ENCODE data around the gene KNOP1.
"Not testable (repeated sequence)": the region's sequence is repeated elsewhere in the genome, so short reads cannot be mapped to it uniquely, and the experiment has no call there.

Gene KNOP1

DNA sequence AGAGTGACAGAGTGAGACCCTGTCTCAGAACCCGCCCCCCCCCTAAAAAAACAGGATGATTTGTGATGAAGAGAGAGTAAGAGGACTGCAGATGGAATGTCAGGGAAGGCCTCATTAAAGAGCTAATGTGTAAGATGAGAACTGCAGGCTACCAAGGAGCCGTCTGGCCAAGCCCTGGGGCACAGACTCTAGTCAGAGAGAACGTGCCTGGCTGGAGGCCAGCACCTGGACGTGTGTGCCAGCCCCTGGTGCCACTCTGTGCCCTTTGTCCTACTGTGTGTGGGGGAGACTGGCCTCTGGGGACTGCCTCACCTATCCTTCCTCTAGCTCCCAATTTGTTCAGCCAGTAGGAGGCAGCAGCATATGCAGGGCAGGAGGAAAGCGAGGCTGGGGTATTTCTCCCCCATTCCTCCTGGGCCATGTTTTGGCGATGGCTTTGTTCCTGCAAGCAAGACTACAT, 37.1 kb downstream of the KNOP1 start:
- DNase-seq, result no peak

DNA sequence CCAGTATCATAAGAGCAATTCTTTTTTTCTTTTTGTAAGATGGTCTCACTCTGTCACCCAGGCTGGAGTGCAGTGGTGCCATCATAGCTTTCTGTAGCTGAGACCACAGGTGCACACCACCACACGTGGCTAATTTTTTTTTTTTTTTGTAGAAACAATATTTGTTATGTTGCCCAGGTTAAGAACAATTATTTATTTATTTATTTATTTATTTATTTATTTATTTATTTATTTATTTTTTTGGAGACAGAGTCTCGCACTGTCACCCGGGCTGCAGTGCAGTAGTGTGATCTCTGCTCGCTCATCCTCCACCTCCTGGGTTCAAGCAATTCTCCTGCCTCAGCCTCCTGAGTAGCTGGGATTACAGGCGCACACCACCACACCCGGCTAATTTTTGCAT, 38.7 kb downstream of the KNOP1 start:
- DNase-seq, result not testable (repeated sequence)

DNA sequence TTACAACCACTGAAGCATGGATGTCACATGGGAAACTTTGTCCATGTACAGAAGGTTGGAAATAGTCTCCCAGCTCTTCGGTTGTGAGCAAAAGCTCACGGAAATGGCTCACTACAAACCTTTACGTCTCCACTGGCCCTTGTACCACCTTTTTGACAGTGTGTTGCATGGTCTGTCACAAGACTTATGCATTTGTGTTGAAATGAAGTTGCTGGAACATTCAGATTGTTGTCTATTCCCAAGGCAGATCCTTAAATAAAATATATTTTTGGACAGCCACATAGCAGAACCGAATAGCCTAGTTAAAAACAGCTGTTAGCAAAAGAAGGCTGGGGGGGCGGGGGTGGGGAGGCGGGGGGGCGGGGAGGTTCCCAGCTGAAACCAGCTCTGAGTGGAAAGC, 39.2 kb downstream of the KNOP1 start:
- DNase-seq, result no peak

DNA sequence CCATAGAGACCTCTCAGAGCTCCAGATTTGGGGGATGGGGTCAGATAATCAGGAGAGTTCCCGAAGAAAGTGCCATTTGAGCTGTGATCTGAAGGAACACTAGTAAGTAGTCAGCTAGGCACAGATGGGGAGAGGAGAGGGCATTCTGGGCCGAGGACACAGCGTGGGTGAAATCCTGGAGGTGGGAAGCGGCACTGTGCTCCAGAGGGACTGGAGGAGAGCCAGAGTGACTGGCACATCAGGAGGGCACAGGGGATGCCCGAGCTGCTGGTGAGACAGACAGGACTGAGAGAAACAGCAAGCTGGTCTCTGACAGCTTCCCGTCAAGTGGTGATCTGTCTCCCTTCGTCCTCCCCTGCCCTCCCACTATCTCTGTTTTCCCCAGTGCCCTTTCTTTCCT, 40.6 kb downstream of the KNOP1 start:
- DNase-seq, result no peak

DNA sequence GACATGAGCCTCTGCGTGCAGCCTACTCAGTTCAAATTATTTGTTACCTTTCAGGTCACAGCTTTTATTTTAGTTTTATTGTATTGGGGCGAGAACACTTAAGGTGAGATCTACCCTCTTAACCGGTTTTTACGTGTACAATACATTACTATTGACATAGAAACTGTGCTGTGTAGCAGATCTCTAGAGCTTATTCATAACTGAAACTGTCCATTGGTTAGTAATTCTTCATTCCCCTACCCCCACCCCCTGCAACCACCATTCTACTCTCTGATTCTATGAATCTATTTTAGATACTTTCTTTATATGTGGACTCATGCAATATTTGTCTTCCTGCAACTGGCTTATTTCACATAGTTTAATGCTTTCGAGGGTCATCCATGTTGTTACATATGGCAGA, 43.5 kb downstream of the KNOP1 start:
- no peak for DNase-seq

DNA sequence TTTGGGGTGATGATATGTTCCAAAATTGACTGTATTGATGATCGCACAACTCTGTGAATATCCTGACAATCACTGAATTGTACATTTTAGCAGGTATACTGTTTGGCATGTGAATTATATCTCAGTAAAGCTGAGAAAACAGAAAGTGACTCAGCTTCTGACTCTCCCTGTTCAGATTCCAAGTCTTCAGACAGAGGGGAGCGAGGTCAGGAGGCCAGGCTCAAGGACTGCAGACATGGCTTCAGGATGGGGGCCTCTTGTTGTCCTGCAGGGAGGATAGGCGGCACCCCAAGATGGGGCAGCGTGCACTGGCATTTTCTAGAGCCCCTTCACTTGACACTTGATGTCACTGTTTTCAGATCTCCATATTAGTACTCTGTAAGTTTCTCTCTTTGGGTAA, 45.6 kb downstream of the KNOP1 start:
- no peak for DNase-seq

DNA sequence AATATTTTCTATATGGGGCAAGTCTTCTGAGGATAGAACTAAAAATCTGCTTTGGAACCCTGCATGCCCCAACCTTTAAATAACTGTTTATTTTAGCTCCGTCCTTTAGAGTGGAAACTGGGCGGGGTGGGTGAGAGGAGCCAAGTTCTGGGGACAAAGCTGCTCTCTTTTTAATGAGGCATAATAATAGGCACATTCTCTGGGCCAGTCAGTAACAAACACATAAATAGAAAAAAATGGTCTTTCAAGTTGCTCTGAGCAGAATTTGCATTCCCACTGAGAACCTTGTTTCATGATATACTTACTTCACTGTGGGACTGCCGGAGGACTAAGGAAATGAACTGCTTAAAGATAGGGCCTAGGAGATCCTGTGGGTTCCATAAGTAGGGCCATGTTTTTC, 51.5 kb downstream of the KNOP1 start:
- DNase-seq, result no peak

DNA sequence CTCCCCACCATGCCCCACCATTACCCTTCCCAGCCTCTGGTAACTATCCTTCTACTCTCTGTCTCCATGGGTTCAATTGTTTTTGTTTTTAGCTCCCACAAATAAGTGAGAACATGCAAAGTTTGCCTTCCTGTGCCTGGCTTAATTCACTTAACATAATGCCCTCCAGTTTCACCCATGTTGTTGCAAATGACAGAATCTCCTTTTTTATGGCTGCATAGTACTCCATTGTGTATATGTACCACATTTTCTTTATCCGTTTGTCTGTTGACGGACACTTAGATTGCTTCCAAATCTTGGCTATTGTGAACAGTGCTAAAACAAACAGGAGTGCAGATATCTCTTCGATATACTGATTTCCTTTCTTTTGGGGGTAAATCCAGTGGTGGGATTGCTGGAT, 52.7 kb downstream of the KNOP1 start:
- DNase-seq, result not testable (repeated sequence)

DNA sequence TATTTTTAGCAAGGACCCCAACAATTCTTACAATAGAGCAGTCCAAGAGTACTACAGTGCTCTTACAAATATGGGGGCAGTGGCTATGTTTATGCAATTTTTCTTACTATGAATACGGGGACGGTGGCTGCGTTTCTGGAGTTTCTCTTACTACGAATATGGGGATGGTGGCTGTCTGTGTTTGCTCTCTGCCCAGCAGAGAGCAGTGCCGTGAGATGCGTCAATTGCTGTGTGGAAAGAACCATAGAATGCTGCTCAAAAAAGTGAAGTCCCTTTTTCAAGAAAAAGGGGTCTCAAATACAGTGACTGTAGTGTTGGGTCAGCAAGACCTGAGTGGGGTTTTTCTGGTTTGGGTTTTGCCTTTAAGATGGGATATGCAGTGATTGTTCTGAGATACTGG, 53.9 kb downstream of the KNOP1 start:
- DNase-seq, result no peak

DNA sequence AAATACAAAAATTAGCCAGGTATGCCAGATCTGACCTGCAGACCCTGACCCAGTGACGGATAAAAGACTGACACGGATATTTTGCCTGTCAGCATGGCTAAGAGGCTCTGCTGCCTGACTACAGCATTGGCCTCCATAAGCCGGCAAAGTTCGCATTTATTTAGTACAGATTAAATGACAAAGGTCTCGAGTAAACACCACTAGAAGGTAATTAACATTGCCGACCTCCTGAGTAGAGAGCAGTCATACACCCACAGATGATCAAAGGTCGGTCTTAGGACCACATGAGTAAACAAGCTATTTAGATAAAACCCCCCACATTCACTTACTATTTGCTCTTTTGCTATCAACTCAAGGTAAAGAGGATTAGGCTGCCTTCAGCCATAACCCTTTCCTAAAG, 55.7 kb downstream of the KNOP1 start:
- no peak for DNase-seq

DNA sequence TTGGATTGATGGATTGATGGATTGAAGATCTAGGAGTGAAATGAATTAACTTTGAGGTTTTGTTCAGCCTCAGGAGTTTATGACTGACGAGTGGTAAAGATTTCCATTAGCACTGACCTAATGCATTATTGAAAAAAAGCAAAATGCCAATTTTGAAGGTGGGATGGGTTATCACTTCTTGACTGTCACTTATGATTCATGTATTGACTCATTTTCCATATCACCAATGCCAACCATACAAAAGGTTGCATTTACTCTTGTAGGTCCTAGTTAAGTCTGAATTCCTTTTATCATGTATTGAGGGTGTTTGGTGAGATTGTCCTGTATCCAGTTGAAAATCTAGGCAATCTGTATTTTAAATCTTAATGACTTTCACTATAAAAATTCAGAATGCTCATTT, 57.6 kb downstream of the KNOP1 start:
- no peak for DNase-seq

DNA sequence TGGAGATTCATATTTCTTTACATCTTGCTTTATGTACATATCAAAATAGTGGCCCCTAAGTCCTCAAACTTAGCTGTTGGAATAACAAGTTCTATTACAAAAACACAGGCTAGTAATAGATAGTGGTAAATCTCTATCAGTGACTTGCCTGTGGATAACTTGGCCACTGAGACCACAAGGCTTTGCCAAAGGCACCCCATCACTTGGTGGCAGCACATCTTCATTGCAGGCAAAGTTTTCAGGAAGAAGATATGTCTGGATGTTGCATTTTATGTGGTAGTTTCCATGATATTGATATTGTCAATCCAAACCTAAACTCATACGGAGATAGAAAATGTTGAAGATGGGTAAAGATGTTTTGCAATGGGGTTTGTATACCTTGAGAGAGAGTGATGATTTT, 58.5 kb downstream of the KNOP1 start:
- no peak for DNase-seq

DNA sequence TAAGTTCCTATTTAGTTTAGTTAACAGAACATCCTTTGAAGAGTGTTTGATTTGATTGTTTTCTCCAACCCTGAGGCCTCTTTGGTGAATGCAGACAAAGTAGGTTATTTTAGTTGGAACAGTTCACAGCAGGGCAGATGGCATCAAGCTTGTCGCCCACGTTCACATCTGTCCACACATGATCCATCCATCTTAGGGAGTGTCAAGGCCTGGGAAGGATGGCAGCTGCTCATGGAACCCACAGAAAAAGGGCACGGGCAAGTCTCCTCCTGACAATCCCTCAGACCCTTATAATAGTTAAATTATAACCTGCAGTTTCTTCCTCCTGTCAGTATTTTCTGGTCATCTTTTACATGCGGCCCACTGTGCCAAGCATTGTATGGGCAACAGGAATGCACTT, 60.2 kb downstream of the KNOP1 start:
- no peak for DNase-seq

DNA sequence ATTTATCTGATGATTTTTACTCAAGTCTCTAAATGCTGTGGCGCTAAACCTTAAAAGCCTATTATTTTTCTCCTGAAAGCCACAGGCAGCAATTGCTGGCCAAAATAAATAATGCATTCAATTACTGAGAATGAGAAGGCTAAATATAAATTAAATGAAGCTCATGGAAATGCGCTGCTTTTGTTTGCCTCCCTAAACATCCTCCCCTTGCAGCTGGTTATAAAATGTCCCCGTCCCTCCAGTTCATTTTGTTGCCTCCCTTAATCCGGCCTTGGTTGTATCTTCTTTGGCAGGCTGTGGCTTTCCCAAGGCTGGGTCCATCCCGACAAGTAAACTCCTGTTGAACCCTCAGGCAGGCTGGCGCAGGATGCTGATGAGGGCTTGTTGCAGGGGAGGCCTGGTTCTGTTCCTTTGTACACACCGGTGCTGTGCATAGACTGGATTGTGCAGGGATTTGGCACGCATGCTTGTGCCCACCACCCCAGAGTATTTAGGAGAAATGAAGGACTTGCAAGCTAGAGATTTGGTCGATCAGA, 62.7 kb downstream of the KNOP1 start:
- no peak for DNase-seq

DNA sequence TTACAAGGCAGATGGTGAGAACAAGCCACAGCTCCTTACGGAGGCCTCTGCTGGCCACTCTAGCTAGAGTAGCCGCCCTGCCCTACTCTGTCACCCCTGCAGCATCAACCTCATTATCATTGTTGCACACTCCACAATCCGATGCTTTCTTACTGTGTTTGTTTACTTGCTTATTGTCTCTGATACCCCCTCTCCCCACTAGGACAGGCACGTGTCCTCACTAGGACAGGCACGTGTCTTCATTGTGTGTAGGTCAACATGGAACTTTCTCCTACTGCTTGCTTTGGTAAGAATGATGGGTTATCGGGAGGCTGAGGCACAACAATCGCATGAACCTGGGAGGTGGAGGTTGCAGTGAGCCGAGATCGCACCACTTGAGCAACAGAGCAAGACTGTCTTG, 63.9 kb downstream of the KNOP1 start:
- no peak for DNase-seq
